NCI-H128 (cell line): ENCODE results near the gene ABHD1.

Source experiments
- DNase-seq: peaks from one replicate; lab custom pipeline; 2025; ENCODE audit not compliant: unreplicated experiment; lab: John Stamatoyannopoulos, UW

Gene ABHD1

GRCh38 chr2:27086724-27087593 lies 36.7 kb upstream of the ABHD1 start, which contains the start of gene KHK:
Gene KHK, plus strand, starts transcription at chr2:27086772. Its CDS starts 488 bp downstream, at chr2:27087260.
- no peak for DNase-seq

GRCh38 chr2:27087823-27088410 lies 35.7 kb upstream of the ABHD1 start:
- DNase-seq, result no peak

DNA sequence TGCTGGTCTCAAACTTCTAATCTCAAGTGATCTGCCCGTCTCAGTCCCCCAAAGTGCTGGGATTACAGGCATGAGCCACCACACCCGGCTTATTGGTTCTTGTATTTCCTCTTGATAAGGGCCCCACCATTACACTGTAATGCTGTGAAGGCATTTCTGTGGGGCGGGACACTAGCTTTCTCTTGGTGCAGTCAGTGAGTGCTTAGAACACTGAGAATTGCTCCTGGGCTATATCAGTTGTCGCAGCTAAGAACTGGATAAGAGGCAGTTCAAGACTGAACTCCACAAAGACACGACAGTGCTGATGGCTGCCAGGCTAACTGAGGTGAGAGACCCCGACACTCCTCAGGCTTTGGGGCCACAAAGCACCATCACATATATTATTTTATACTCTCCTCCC lies 35.0 kb upstream of the ABHD1 start:
- no peak for DNase-seq

DNA sequence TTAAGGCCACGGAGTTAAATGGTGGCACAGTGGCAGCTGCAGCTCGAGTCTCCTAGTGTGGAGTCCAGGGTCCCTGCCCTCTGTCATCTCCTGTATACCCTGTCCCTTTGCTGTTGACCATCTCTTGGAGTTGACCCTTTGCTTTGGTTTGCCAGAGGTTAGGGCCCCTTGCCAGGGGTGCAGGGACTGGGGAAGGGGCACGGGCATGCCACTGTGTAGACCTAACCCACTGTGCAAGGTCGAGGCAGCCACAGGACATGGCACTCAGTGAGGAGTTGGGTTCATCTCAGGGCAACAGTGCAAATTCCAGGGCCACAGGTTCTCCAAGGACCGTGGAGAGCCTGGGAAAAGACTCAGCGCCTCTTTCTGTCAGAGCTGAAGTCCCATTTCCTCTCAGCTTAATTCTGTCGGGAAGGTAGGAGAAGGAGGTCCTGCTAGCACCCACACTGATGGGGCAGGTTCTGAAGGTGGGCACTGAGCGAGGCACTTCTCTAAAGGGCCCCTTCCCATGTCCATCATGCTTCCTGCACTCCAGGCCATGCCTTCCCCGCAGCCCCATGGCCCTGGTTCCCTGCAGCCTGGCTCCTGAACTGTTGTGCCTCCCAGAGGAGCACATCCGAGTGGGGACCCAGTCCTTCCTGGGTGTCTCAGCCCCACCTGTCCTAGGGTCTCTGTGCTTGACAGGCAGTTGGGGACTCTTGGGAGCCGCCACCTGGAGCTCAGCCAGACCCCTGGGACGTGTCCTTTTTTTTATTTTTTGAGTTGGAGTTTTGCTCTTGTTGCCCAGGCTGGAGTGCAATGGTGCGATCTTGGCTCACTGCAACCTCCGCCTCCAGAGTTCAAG lies 34.3 kb upstream of the ABHD1 start:
- DNase-seq, result no peak

DNA sequence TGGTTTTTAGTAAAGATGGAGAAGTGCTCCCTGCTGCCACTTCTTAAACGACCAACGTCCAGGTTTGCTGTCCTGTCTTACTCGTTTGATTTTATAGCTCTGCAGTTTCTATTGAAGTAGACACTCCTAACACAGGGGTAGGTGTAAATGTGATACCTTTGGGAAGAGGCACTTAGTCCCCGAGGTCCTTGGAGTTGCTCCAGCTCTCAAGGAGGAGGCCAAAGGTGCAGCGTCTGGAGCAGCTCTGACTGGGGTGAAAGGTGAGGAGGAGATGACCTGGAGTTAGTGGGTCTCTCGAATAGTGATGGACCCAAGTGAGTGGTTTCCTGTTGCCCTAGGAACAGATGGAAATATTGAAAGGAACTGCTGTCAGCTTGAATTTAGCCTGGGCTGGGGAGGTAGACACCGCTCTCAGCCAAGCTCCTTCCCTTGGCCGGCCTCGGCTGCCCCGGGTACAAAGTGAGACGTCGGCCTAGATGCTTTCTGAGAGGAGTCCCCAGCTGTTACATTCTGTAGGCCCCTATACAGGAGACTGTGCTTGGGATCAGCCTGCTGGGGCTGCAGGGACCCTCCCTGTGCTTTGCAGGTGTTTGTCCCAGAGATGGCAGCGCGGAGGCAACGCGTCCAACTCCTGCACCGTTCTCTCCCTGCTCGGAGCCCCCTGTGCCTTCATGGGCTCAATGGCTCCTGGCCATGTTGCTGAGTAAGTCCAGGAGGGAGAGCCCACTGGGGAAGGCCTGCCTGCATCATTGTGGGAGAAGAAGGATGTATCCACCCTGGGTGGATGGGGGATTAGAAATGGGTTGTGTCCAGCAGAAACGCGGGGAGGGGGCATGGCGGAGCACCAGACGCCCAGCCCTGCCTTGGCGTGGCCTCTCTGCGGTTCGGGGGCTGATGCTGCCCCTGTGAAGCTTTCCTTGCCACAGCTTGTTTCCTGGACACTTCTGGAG lies 31.6 kb upstream of the ABHD1 start:
- DNase-seq, result no peak

DNA sequence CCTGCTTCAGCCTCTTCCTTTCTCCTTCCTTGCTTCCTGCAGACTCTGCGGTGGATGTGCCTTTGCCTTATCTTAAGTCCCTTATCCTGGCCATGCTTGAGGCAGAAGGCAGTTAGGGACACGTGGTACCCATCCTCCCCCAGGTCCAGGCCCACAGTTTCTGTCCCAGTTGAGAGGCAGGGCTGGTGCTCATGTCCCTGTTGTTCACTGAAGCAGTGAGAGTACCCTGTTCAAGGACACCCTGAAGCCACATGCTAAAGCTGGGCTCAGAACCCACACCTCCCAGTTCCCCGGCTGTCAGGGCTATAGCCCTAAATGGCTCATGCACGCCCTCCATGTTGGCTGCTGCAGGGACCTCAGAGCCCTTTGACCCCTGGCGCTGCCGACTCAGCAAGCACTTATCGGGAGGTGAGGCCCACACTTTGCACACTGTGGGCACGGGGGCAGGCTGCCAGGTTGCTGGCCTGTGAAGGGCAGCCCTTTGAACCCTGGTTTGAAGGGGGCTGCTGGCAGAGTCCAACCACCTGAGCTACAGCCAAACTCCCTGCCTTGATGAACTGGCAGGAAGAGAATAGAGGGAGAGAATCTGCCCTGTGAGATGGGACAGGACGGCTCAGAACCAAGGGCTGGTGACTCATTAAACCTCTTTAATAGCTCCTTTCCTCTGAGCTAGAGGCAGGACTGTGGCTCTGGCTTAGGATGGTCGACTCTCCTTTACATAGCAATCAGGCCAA lies 30.8 kb upstream of the ABHD1 start:
- no peak for DNase-seq

GRCh38 chr2:27093430-27094352 lies 29.9 kb upstream of the ABHD1 start:
- DNase-seq, result no peak

GRCh38 chr2:27094353-27094984 lies 29.1 kb upstream of the ABHD1 start:
- DNase-seq, result no peak

GRCh38 chr2:27095427-27095744 lies 28.2 kb upstream of the ABHD1 start:
- no peak for DNase-seq

GRCh38 chr2:27095745-27096651 lies 27.6 kb upstream of the ABHD1 start:
- DNase-seq, result no peak

DNA sequence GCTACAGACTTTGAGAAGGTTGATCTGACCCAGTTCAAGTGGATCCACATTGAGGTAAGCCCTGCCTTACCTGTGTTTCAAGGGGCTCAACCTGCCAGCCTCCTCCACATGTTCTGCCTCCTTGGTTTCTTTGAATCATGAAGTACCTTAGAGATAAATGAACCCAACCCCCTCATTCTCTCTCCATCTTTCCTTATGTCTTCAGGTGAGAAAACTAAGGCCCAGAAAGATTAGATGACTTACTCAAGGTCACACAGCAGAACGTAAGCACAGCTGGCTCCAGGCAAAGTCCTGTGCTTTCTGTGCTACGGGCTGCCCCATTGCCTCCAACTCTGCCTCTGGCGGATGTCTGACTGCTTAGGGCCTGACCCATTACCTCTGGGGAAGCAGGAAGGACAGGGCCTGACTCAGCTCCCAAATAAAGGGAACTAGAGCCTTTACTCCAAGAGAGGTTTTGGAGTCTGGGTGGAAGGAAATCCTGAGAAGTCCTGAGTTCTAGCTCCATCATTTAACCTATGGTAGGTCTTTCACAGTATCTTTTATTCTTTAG lies 26.8 kb upstream of the ABHD1 start:
- DNase-seq, result no peak

DNA sequence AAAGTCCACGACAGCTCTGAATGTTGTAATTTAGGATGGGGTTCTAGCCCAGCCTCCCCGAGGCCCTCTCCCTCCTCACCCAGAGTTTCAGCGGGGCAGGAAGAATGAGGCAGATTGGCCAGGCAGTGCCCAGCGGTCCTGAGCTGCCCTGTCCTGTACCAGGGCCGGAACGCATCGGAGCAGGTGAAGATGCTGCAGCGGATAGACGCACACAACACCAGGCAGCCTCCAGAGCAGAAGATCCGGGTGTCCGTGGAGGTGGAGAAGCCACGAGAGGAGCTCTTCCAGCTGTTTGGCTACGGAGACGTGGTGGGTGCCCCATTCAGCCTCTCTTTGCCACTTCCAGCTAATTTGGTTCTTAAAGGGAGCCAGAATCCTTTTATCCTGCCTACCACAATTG lies 26.3 kb upstream of the ABHD1 start:
- DNase-seq, result no peak

DNA sequence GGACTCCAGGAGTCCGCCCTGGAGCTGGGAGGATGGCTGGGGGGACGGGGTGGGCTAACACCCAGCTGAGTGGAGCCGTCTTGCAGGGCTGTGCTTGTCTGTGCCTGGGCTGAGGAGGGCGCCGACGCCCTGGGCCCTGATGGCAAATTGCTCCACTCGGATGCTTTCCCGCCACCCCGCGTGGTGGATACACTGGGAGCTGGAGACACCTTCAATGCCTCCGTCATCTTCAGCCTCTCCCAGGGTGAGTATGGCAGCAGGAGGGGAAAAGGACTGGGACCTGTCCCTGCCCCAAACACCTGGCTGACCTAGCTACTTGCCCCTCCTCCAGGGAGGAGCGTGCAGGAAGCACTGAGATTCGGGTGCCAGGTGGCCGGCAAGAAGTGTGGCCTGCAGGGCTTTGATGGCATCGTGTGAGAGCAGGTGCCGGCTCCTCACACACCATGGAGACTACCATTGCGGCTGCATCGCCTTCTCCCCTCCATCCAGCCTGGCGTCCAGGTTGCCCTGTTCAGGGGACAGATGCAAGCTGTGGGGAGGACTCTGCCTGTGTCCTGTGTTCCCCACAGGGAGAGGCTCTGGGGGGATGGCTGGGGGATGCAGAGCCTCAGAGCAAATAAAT lies 24.2 kb upstream of the ABHD1 start:
- DNase-seq, result no peak

- no peak for DNase-seq
Measured at GRCh38 chr2:27100036-27100435, 23.6 kb upstream of the ABHD1 start.

DNA sequence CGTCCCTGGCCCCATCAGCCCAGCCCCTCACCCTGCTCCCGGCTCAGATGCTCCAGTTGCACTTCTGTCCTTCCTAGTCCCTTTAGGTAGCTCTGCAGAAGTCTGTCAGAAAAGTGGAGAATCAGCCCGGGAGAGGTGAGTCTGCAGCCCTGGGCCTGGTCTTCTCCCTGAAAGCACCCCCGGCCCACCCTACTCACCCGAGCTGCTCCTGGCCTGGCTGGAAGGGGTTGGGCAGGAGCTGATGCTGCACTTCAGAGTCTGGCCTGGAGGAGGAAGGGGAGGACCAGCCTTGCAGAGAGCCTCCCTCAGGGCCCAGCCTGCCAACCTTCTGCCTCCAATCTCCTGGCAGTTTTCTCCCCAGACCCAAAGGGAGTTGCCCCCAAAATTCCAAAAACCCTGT lies 21.3 kb upstream of the ABHD1 start:
- DNase-seq, result no peak

- DNase-seq, result no peak
Measured at GRCh38 chr2:27105981-27106380, 17.6 kb upstream of the ABHD1 start.

GRCh38 chr2:27108221-27108620 lies 15.4 kb upstream of the ABHD1 start:
- DNase-seq, result no peak
